HEK293T (cell line): Measurements from ENCODE around the gene ZNF460.
"Not testable (repeated sequence)": the region's sequence is repeated elsewhere in the genome, so short reads cannot be mapped to it uniquely, and the experiment has no call there.

Experiments
- CTCF ChIA-PET: fragments of 350-600 bp; formaldehyde crosslinking; extraction: SDS; loops from one replicate; lab custom pipeline; 2021; ENCODE audit warnings: antibody characterized with exemption, inconsistent platforms; lab: Yijun Ruan, JAX
- POLR2A ChIA-PET: fragments of 350-600 bp; formaldehyde crosslinking; extraction: SDS; loops from one replicate; lab custom pipeline; 2020; ENCODE audit warnings: antibody characterized with exemption, inconsistent platforms; lab: Yijun Ruan, JAX
- DNase-seq: peaks from one replicate; pipeline ENCODE4 v3.0.0; 2012; ENCODE audit warnings: mixed read lengths; ENCODE audit errors: extremely low spot score
- ARNT ChIP-seq: fragments of 450-650 bp; IDR thresholded peaks from 2 replicates; pipeline ENCODE4 v1.6.1; 2017; ENCODE audit warnings: mild to moderate bottlenecking
- BHLHE40 ChIP-seq: fragments of 450-650 bp; IDR thresholded peaks from 2 replicates; pipeline ENCODE4 v1.6.1; 2016; ENCODE audit warnings: mild to moderate bottlenecking, moderate library complexity, borderline replicate concordance
- CTBP1 ChIP-seq: fragments of 450-650 bp; IDR thresholded peaks from 2 replicates; pipeline ENCODE4 v1.6.1; 2016; ENCODE audit warnings: borderline replicate concordance
- ELF4 ChIP-seq: fragments of 450-650 bp; IDR thresholded peaks from 2 replicates; pipeline ENCODE4 v1.6.1; 2017; ENCODE audit warnings: antibody characterized with exemption
- FOXA1 ChIP-seq: fragments of 450-650 bp; IDR thresholded peaks from 2 replicates; pipeline ENCODE4 v1.6.1; 2016; ENCODE audit warnings: mild to moderate bottlenecking
- FOXK2 ChIP-seq: fragments of 450-650 bp; IDR thresholded peaks from 2 replicates; pipeline ENCODE4 v1.6.1; 2016; ENCODE audit warnings: mild to moderate bottlenecking
- FOXM1 ChIP-seq: fragments of 450-650 bp; IDR thresholded peaks from 2 replicates; pipeline ENCODE4 v1.6.1; 2017; ENCODE audit warnings: mild to moderate bottlenecking, borderline replicate concordance
- HDGF ChIP-seq: fragments of 450-650 bp; IDR thresholded peaks from 2 replicates; pipeline ENCODE4 v1.6.1; 2017; ENCODE audit warnings: antibody characterized with exemption, borderline replicate concordance
- L3MBTL2 ChIP-seq: fragments of 450-650 bp; conservative IDR thresholded peaks from 2 replicates; pipeline ENCODE4 v1.6.1; 2016; ENCODE audit warnings: mild to moderate bottlenecking
- LEF1 ChIP-seq: fragments of 450-650 bp; IDR thresholded peaks from 2 replicates; pipeline ENCODE4 v1.6.1; 2017; ENCODE audit warnings: mild to moderate bottlenecking, borderline replicate concordance
- NFRKB ChIP-seq: fragments of 450-650 bp; IDR thresholded peaks from 2 replicates; pipeline ENCODE4 v1.6.1; 2016; ENCODE audit warnings: mild to moderate bottlenecking, moderate library complexity
- PKNOX1 ChIP-seq: fragments of 450-650 bp; IDR thresholded peaks from 2 replicates; pipeline ENCODE4 v1.6.1; 2016
- SP1 ChIP-seq: fragments of 450-650 bp; IDR thresholded peaks from 2 replicates; pipeline ENCODE4 v1.6.1; 2017
- SUZ12 ChIP-seq: fragments of 450-650 bp; IDR thresholded peaks from 2 replicates; pipeline ENCODE4 v1.6.1; 2016; ENCODE audit warnings: mild to moderate bottlenecking
- TARDBP ChIP-seq: fragments of 450-650 bp; IDR thresholded peaks from 2 replicates; pipeline ENCODE4 v1.6.1; 2016
- ZNF384 ChIP-seq: fragments of 450-650 bp; IDR thresholded peaks from 2 replicates; pipeline ENCODE4 v1.6.1; 2016

ZNF460 gene

GRCh38 chr19:57276430-57276829 is 3.9 kb upstream of the ZNF460 start:
- DNase-seq = no peak
- ChIA-PET CTCF (no interaction called here), POLR2A (no interaction called here)
- TF ChIP-seq L3MBTL2 = no peak
- TF ChIP-seq FOXM1 = no peak
- no peak for TF ChIP-seq HDGF
- TF ChIP-seq SUZ12 = no peak
- TF ChIP-seq FOXA1 = no peak
- no peak for TF ChIP-seq ZNF384
- no peak for TF ChIP-seq CTBP1
- no peak for TF ChIP-seq PKNOX1
- TF ChIP-seq NFRKB = no peak
- no peak for TF ChIP-seq ARNT
- no peak for TF ChIP-seq SP1
- no peak for TF ChIP-seq TARDBP
- TF ChIP-seq BHLHE40 = no peak
- no peak for TF ChIP-seq ELF4
- no peak for TF ChIP-seq LEF1
- TF ChIP-seq FOXK2 = no peak

GRCh38 chr19:57278481-57278880 is 1.8 kb upstream of the ZNF460 start:
- not testable (repeated sequence) for DNase-seq

GRCh38 chr19:57279418-57280164 is 694 bp upstream of the ZNF460 start:
- TF ChIP-seq ELF4 (peak; percentile 89), L3MBTL2 (peak; percentile 94), SP1 (no peak)
- peak; percentile 85 for DNase-seq
- ChIA-PET POLR2A (interaction anchor here (0.7 kb wide), 1 partner anchor 29 kb away, joined by 3 read pairs; no protein-coding TSS in a partner anchor), CTCF (no interaction called here)

More at GRCh38 chr19:57278481-57278880, 1.8 kb upstream of the ZNF460 start:
- POLR2A ChIA-PET, CTCF ChIA-PET: not testable (repeated sequence)

GRCh38 chr19:57280962-57281400 is 696 bp downstream of the ZNF460 start:
- ChIA-PET CTCF (no interaction called here), POLR2A (no interaction called here)
- no peak for DNase-seq
- TF ChIP-seq ELF4 = no peak
- TF ChIP-seq LEF1 = no peak
- no peak for TF ChIP-seq NFRKB
- TF ChIP-seq HDGF = no peak
- TF ChIP-seq FOXA1 = no peak
- no peak for TF ChIP-seq L3MBTL2
- no peak for TF ChIP-seq BHLHE40

- ChIA-PET CTCF (no interaction called here), POLR2A (no interaction called here)
- TF ChIP-seq ZNF384 = no peak
- no peak for TF ChIP-seq HDGF
- no peak for TF ChIP-seq SUZ12
- no peak for TF ChIP-seq L3MBTL2
- TF ChIP-seq NFRKB = no peak
- no peak for TF ChIP-seq BHLHE40
- DNase-seq = no peak
Measured at GRCh38 chr19:57282011-57282643, 1.8 kb downstream of the ZNF460 start.

- DNase-seq = no peak
- POLR2A ChIA-PET = no interaction called here
- TF ChIP-seq SP1 (no peak), ARNT (no peak), FOXA1 (no peak)
- CTCF ChIA-PET = no interaction called here
Measured at GRCh38 chr19:57288373-57288772, 8.1 kb downstream of the ZNF460 start.

- CTCF ChIA-PET = no interaction called here
- no peak for TF ChIP-seq TARDBP
- TF ChIP-seq ZNF384 = no peak
- POLR2A ChIA-PET = no interaction called here
- no peak for DNase-seq
Measured at GRCh38 chr19:57290970-57291369, 10.7 kb downstream of the ZNF460 start.

GRCh38 chr19:57292547-57292946 is 12.3 kb downstream of the ZNF460 start:
- ChIA-PET CTCF (no interaction called here), POLR2A (no interaction called here)
- no peak for DNase-seq
- TF ChIP-seq CTBP1 (no peak), HDGF (no peak), TARDBP (no peak), LEF1 (no peak), FOXA1 (no peak), PKNOX1 (no peak), SUZ12 (no peak), NFRKB (no peak), FOXM1 (no peak), FOXK2 (no peak), BHLHE40 (no peak), SP1 (no peak), L3MBTL2 (no peak), ELF4 (no peak), ZNF384 (no peak), ARNT (no peak)
